ENCODE results near the gene LCN10. TPM values are rescaled to one million over a fixed set of nuclear protein-coding genes. Genes with fewer than 3 reads are reported as not detected.
A peak's percentile ranks its signal among the peaks of the same experiment; 100 is the strongest.

LCN10 gene
- total and polyA plus RNA-seq, 2 of the 13 experiments (the other 11 are each of a cell fraction or from before 2014, with no cell fraction given) = 0.53 to 0.61 TPM

DNA sequence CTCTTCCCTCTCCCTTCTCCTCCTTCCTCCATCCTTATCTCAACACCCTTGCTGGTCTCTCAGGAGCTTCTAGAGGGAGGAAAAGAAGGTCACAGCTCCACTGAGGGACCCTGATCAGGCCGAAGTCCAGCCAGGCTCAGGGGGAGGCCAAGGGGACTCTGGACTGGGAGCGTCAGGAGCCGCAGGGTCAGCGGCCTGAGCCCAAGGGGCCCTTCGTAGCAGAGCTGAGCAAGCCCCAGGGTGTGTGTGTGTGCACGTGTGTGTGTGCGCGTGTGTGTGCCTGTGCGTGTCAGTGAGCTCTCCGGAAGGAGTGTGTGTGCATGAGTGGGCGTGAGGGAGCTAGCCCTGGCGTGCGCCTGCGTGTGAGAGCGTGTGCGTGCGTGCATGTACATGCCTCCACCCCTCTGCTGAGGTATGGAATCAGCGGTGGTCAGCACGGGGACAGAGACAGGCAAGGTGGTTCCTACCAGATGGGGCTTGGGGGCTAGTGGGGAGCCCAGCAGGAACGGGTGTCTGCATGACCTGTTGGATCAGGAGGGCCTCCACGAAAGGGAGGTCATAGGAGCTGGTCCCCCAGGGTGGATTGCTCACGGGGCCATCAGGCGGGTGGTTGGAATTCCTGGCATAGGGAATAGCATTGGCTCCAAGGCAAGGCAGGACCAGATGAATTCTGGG lies 45.5 kb downstream of the LCN10 start (continued):
- TF ChIP-seq TCF7L2 (IDR thresholded peaks at IDR 0.05; ENCODE audit: low read depth, low read length) (no peak), DNMT1 (CRISPR knock-in tag; IDR thresholded peaks at IDR 0.05) (no peak), ZNF292 (CRISPR knock-in tag; IDR thresholded peaks at IDR 0.05; ENCODE audit: borderline replicate concordance, low read depth) (peak; percentile 35), ZNF691 (CRISPR knock-in tag; IDR thresholded peaks at IDR 0.05; ENCODE audit: borderline replicate concordance, low read depth) (no peak), ESRRA (CRISPR knock-in tag; IDR thresholded peaks at IDR 0.05; ENCODE audit: low read depth) (peak; percentile 95), MAFG (CRISPR knock-in tag; IDR thresholded peaks at IDR 0.05) (no peak), NR2F2 (IDR thresholded peaks at IDR 0.05; ENCODE audit: borderline replicate concordance, low read depth) (peak; percentile 65), ZSCAN22 (CRISPR knock-in tag; IDR thresholded peaks at IDR 0.05) (no peak), HNRNPL (IDR thresholded peaks at IDR 0.05; ENCODE audit: low read depth, low read length) (no peak), TOE1 (CRISPR knock-in tag; IDR thresholded peaks at IDR 0.05) (no peak), ZNF891 (CRISPR knock-in tag; IDR thresholded peaks at IDR 0.05) (no peak), ZNF280B (CRISPR knock-in tag; IDR thresholded peaks at IDR 0.05; ENCODE audit: borderline replicate concordance) (no peak), ZNF543 (CRISPR knock-in tag; IDR thresholded peaks at IDR 0.05) (peak; percentile 98), ZNF790 (CRISPR knock-in tag; IDR thresholded peaks at IDR 0.05; ENCODE audit: borderline replicate concordance) (no peak), FOSL1 (CRISPR knock-in tag; IDR thresholded peaks at IDR 0.05; ENCODE audit: borderline replicate concordance) (no peak), FOXA1 (IDR thresholded peaks at IDR 0.05) (no peak), FOXA1 (CRISPR knock-in tag; IDR thresholded peaks at IDR 0.05) (no peak), ZNF792 (CRISPR knock-in tag; IDR thresholded peaks at IDR 0.05) (no peak), ZNF7 (CRISPR knock-in tag; IDR thresholded peaks at IDR 0.05) (no peak)
- TF ChIP-seq, protein P1, sequence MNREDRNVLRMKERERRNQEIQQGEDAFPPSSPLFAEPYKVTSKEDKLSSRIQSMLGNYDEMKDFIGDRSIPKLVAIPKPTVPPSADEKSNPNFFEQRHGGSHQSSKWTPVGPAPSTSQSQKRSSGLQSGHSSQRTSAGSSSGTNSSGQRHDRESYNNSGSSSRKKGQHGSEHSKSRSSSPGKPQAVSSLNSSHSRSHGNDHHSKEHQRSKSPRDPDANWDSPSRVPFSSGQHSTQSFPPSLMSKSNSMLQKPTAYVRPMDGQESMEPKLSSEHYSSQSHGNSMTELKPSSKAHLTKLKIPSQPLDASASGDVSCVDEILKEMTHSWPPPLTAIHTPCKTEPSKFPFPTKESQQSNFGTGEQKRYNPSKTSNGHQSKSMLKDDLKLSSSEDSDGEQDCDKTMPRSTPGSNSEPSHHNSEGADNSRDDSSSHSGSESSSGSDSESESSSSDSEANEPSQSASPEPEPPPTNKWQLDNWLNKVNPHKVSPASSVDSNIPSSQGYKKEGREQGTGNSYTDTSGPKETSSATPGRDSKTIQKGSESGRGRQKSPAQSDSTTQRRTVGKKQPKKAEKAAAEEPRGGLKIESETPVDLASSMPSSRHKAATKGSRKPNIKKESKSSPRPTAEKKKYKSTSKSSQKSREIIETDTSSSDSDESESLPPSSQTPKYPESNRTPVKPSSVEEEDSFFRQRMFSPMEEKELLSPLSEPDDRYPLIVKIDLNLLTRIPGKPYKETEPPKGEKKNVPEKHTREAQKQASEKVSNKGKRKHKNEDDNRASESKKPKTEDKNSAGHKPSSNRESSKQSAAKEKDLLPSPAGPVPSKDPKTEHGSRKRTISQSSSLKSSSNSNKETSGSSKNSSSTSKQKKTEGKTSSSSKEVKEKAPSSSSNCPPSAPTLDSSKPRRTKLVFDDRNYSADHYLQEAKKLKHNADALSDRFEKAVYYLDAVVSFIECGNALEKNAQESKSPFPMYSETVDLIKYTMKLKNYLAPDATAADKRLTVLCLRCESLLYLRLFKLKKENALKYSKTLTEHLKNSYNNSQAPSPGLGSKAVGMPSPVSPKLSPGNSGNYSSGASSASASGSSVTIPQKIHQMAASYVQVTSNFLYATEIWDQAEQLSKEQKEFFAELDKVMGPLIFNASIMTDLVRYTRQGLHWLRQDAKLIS (CRISPR knock-in tag; IDR thresholded peaks at IDR 0.05) = no peak
- TF ChIP-seq, protein P2, sequence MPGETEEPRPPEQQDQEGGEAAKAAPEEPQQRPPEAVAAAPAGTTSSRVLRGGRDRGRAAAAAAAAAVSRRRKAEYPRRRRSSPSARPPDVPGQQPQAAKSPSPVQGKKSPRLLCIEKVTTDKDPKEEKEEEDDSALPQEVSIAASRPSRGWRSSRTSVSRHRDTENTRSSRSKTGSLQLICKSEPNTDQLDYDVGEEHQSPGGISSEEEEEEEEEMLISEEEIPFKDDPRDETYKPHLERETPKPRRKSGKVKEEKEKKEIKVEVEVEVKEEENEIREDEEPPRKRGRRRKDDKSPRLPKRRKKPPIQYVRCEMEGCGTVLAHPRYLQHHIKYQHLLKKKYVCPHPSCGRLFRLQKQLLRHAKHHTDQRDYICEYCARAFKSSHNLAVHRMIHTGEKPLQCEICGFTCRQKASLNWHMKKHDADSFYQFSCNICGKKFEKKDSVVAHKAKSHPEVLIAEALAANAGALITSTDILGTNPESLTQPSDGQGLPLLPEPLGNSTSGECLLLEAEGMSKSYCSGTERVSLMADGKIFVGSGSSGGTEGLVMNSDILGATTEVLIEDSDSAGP (CRISPR knock-in tag; IDR thresholded peaks at IDR 0.05; ENCODE audit: borderline replicate concordance) = no peak; the same call in 1 of the 2 replicates
